Neural progenitor cell (in vitro differentiated cells): ENCODE results near the gene AURKA.

Experiments
- CTCF ChIP-seq: fragments of 200-600 bp; sonication (generic); IDR thresholded peaks from 2 replicates; pipeline ENCODE4 v1.5.1; 2017; ENCODE audit warnings: antibody characterized with exemption, mild to moderate bottlenecking
- EZH2phosphoT487 ChIP-seq: fragments of 200-600 bp; sonication (generic); IDR thresholded peaks from 2 replicates; pipeline ENCODE4 v1.6.1; 2017; ENCODE audit warnings: antibody characterized with exemption

- no peak for TF ChIP-seq CTCF
- no peak for TF ChIP-seq EZH2phosphoT487
These were observed 22.8 kb downstream of the AURKA start for GRCh38 chr20:56369179-56369578.
